ENCODE data around the gene PGPEP1.
A peak's percentile ranks its signal among the peaks of the same experiment; 100 is the strongest.

The PGPEP1 gene

GRCh38 chr19:18388100-18388959 lies 47.9 kb downstream of the PGPEP1 start:
- H3K27me3 ChIP-seq (ENCODE audit: control insufficient read depth in 5 of 5, insufficient read depth in 4 of 5, low read length in 5 of 5): peaks cover 0 to 12% (median 8%) of the 10 kb centered on the region in 5 donors
- peaks cover 0 to 12% (median 0%) of the 10 kb centered on the region in 5 donors for H3K36me3 ChIP-seq (ENCODE audit: control insufficient read depth in 5 of 5, insufficient read depth in 5 of 5, low read length in 5 of 5)
- H3K4me3 ChIP-seq (ENCODE audit: low read depth in 1 of 5, low read length in 5 of 5): peak overlapping the region in 4 of 5 donors; percentile 27 to 66 (median 57)
- no peaks in the 10 kb centered on the region for H3K9me3 ChIP-seq (ENCODE audit: control insufficient read depth in 5 of 5, low read length in 5 of 5)
- H3K4me1 ChIP-seq (ENCODE audit: control insufficient read depth in 5 of 5, insufficient read depth in 5 of 5, low read length in 5 of 5): peaks cover 0 to 45% (median 29%) of the 10 kb centered on the region in 5 donors
- no peak overlapping the region for H3K27ac ChIP-seq (ENCODE audit: low read depth, low read length)
- H3K9ac ChIP-seq (ENCODE audit: low read length in 5 of 5): peak overlapping the region in 3 of 5 donors; percentile 45 to 69 (median 52)

GRCh38 chr19:18388960-18389725 lies 48.7 kb downstream of the PGPEP1 start:
- H3K27me3 ChIP-seq (ENCODE audit: control insufficient read depth in 5 of 5, insufficient read depth in 4 of 5, low read length in 5 of 5): peaks cover 0 to 12% (median 8%) of the 10 kb centered on the region in 5 donors
- peaks cover 0 to 12% (median 0%) of the 10 kb centered on the region in 5 donors for H3K36me3 ChIP-seq (ENCODE audit: control insufficient read depth in 5 of 5, insufficient read depth in 5 of 5, low read length in 5 of 5)
- H3K4me3 ChIP-seq (ENCODE audit: low read depth in 1 of 5, low read length in 5 of 5): peak overlapping the region in 3 of 5 donors; percentile 27 to 66 (median 64)
- no peak overlapping the region for H3K27ac ChIP-seq (ENCODE audit: low read depth, low read length)
- no peaks in the 10 kb centered on the region for H3K9me3 ChIP-seq (ENCODE audit: control insufficient read depth in 5 of 5, low read length in 5 of 5)
- peaks cover 2 to 45% (median 29%) of the 10 kb centered on the region in 5 donors for H3K4me1 ChIP-seq (ENCODE audit: control insufficient read depth in 5 of 5, insufficient read depth in 5 of 5, low read length in 5 of 5)
- H3K9ac ChIP-seq (ENCODE audit: low read length in 5 of 5): peak overlapping the region in 1 of 5 donors; percentile 52

- H3K27ac ChIP-seq (ENCODE audit: low read depth, low read length): no peak overlapping the region
- peaks cover 0 to 12% (median 8%) of the 10 kb centered on the region in 5 donors for H3K27me3 ChIP-seq (ENCODE audit: control insufficient read depth in 5 of 5, insufficient read depth in 4 of 5, low read length in 5 of 5)
- peaks cover 0 to 12% (median 0%) of the 10 kb centered on the region in 5 donors for H3K36me3 ChIP-seq (ENCODE audit: control insufficient read depth in 5 of 5, insufficient read depth in 5 of 5, low read length in 5 of 5)
- H3K9me3 ChIP-seq (ENCODE audit: control insufficient read depth in 5 of 5, low read length in 5 of 5): no peaks in the 10 kb centered on the region
- no peak overlapping the region for H3K4me3 ChIP-seq (ENCODE audit: low read depth in 1 of 5, low read length in 5 of 5)
- H3K4me1 ChIP-seq (ENCODE audit: control insufficient read depth in 5 of 5, insufficient read depth in 5 of 5, low read length in 5 of 5): peaks cover 2 to 45% (median 29%) of the 10 kb centered on the region in 5 donors
- H3K9ac ChIP-seq (ENCODE audit: low read length in 5 of 5): no peak overlapping the region
These were observed 49.3 kb downstream of the PGPEP1 start for GRCh38 chr19:18389726-18390064.

- Histone ChIP-seq H3K4me1 (ENCODE audit: control insufficient read depth in 5 of 5, insufficient read depth in 5 of 5, low read length in 5 of 5) (peaks cover 2 to 45% (median 29%) of the 10 kb centered on the region in 5 donors), H3K4me3 (ENCODE audit: low read depth in 1 of 5, low read length in 5 of 5) (no peak overlapping the region), H3K27ac (ENCODE audit: low read depth, low read length) (no peak overlapping the region), H3K36me3 (ENCODE audit: control insufficient read depth in 5 of 5, insufficient read depth in 5 of 5, low read length in 5 of 5) (peaks cover 0 to 12% (median 0%) of the 10 kb centered on the region in 5 donors), H3K9ac (ENCODE audit: low read length in 5 of 5) (no peak overlapping the region), H3K27me3 (ENCODE audit: control insufficient read depth in 5 of 5, insufficient read depth in 4 of 5, low read length in 5 of 5) (peaks cover 0 to 11% (median 6%) of the 10 kb centered on the region in 5 donors), H3K9me3 (ENCODE audit: control insufficient read depth in 5 of 5, low read length in 5 of 5) (no peaks in the 10 kb centered on the region)
These were observed 49.9 kb downstream of the PGPEP1 start for GRCh38 chr19:18390065-18390907.

- Histone ChIP-seq H3K9me3 (ENCODE audit: control insufficient read depth in 5 of 5, low read length in 5 of 5) (no peaks in the 10 kb centered on the region), H3K36me3 (ENCODE audit: control insufficient read depth in 5 of 5, insufficient read depth in 5 of 5, low read length in 5 of 5) (peaks cover 0 to 12% (median 0%) of the 10 kb centered on the region in 5 donors), H3K9ac (ENCODE audit: low read length in 5 of 5) (no peak overlapping the region), H3K27ac (ENCODE audit: low read depth, low read length) (no peak overlapping the region), H3K27me3 (ENCODE audit: control insufficient read depth in 5 of 5, insufficient read depth in 4 of 5, low read length in 5 of 5) (peaks cover 1 to 11% (median 5%) of the 10 kb centered on the region in 5 donors), H3K4me1 (ENCODE audit: control insufficient read depth in 5 of 5, insufficient read depth in 5 of 5, low read length in 5 of 5) (peaks cover 2 to 37% (median 22%) of the 10 kb centered on the region in 5 donors), H3K4me3 (ENCODE audit: low read depth in 1 of 5, low read length in 5 of 5) (no peak overlapping the region)
These were observed 51.2 kb downstream of the PGPEP1 start for GRCh38 chr19:18391509-18392075.

GRCh38 chr19:18392417-18392816 lies 52.0 kb downstream of the PGPEP1 start:
- Histone ChIP-seq H3K9ac (ENCODE audit: low read length in 5 of 5) (no peak overlapping the region), H3K4me3 (ENCODE audit: low read depth in 1 of 5, low read length in 5 of 5) (peak overlapping the region in 1 of 5 donors; percentile 22), H3K9me3 (ENCODE audit: control insufficient read depth in 5 of 5, low read length in 5 of 5) (no peaks in the 10 kb centered on the region), H3K36me3 (ENCODE audit: control insufficient read depth in 5 of 5, insufficient read depth in 5 of 5, low read length in 5 of 5) (peaks cover 0 to 12% (median 0%) of the 10 kb centered on the region in 5 donors), H3K27me3 (ENCODE audit: control insufficient read depth in 5 of 5, insufficient read depth in 4 of 5, low read length in 5 of 5) (peaks cover 5 to 14% (median 10%) of the 10 kb centered on the region in 5 donors), H3K4me1 (ENCODE audit: control insufficient read depth in 5 of 5, insufficient read depth in 5 of 5, low read length in 5 of 5) (peaks cover 2 to 36% (median 14%) of the 10 kb centered on the region in 5 donors), H3K27ac (ENCODE audit: low read depth, low read length) (no peak overlapping the region)

- H3K9ac ChIP-seq (ENCODE audit: low read length in 5 of 5): no peak overlapping the region
- peak overlapping the region in 1 of 5 donors; percentile 22 for H3K4me3 ChIP-seq (ENCODE audit: low read depth in 1 of 5, low read length in 5 of 5)
These were observed 52.5 kb downstream of the PGPEP1 start for GRCh38 chr19:18392926-18393325.

GRCh38 chr19:18393836-18394235 lies 53.4 kb downstream of the PGPEP1 start:
- peaks cover 0 to 12% (median 0%) of the 10 kb centered on the region in 5 donors for H3K36me3 ChIP-seq (ENCODE audit: control insufficient read depth in 5 of 5, insufficient read depth in 5 of 5, low read length in 5 of 5)
- H3K9me3 ChIP-seq (ENCODE audit: control insufficient read depth in 5 of 5, low read length in 5 of 5): no peaks in the 10 kb centered on the region
- H3K9ac ChIP-seq (ENCODE audit: low read length in 5 of 5): no peak overlapping the region
- H3K27ac ChIP-seq (ENCODE audit: low read depth, low read length): no peak overlapping the region
- H3K4me3 ChIP-seq (ENCODE audit: low read depth in 1 of 5, low read length in 5 of 5): peak overlapping the region in 3 of 5 donors; percentile 2 to 13 (median 8)
- peaks cover 2 to 30% (median 10%) of the 10 kb centered on the region in 5 donors for H3K4me1 ChIP-seq (ENCODE audit: control insufficient read depth in 5 of 5, insufficient read depth in 5 of 5, low read length in 5 of 5)
- peaks cover 5 to 24% (median 19%) of the 10 kb centered on the region in 5 donors for H3K27me3 ChIP-seq (ENCODE audit: control insufficient read depth in 5 of 5, insufficient read depth in 4 of 5, low read length in 5 of 5)

More at GRCh38 chr19:18392926-18393325, 52.5 kb downstream of the PGPEP1 start:
- Histone ChIP-seq H3K9me3 (ENCODE audit: control insufficient read depth in 5 of 5, low read length in 5 of 5) (no peaks in the 10 kb centered on the region), H3K4me1 (ENCODE audit: control insufficient read depth in 5 of 5, insufficient read depth in 5 of 5, low read length in 5 of 5) (peaks cover 2 to 32% (median 12%) of the 10 kb centered on the region in 5 donors), H3K27me3 (ENCODE audit: control insufficient read depth in 5 of 5, insufficient read depth in 4 of 5, low read length in 5 of 5) (peaks cover 5 to 19% (median 15%) of the 10 kb centered on the region in 5 donors), H3K27ac (ENCODE audit: low read depth, low read length) (no peak overlapping the region), H3K36me3 (ENCODE audit: control insufficient read depth in 5 of 5, insufficient read depth in 5 of 5, low read length in 5 of 5) (peaks cover 0 to 12% (median 0%) of the 10 kb centered on the region in 5 donors)

Measured in subcutaneous abdominal adipose tissue (tissue), 5 donors.